ENCODE measurements around the gene ITGB1.

Gene ITGB1

GRCh38 chr10:32943395-32943794, 14.6 kb downstream of the ITGB1 start:
- no peaks in the 10 kb centered on the region for H4K20me1 ChIP-seq (ENCODE audit: insufficient read depth)

DNA sequence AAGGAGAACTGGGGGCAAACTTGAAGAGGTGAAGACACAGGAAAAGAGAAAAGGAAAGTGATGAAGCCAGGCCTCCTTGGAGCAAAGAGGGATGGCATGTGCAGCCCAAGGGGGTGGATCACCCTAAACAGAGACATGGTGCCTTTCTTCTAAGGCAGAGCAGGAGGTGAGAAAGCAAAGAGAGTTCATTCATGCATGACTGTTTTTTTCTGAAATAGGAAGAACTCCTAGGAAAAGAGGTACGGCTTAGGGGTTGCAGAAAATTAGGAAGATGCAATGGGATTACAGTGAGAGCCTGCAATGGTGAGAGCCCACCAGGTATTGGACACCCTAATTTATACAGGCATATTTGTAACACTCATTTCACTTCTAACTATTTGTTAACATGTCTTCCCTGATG, 15.9 kb downstream of the ITGB1 start:
- Histone ChIP-seq H3K4me3 (IDR thresholded peaks at IDR 0.05; ENCODE audit: insufficient read depth, low read depth, low read length) (no peak overlapping the region), H3K27me3 (ENCODE audit: insufficient read depth, low read depth) (no peaks in the 10 kb centered on the region), H3K79me2 (ENCODE audit: insufficient read depth, low read depth) (peaks cover 16% of the 10 kb centered on the region; the same call in 1 of the 2 replicates), H4K20me1 (ENCODE audit: insufficient read depth) (no peaks in the 10 kb centered on the region), H3K27ac (no peak overlapping the region), H3K9ac (no peak overlapping the region), H3K4me1 (ENCODE audit: low read depth, poor library complexity, severe bottlenecking) (no peaks in the 10 kb centered on the region), H2AFZ (ENCODE audit: low read depth) (no peak overlapping the region), H3K4me2 (no peak overlapping the region), H3K36me3 (ENCODE audit: insufficient read depth) (no peaks in the 10 kb centered on the region)
- TF ChIP-seq CTCF (conservative IDR thresholded peaks at IDR 0.05; ENCODE audit: low read depth, low read length): no peak

More at GRCh38 chr10:32943395-32943794, 14.6 kb downstream of the ITGB1 start:
- Histone ChIP-seq H3K4me2 (no peak overlapping the region), H3K27me3 (ENCODE audit: insufficient read depth, low read depth) (no peaks in the 10 kb centered on the region), H3K9ac (no peak overlapping the region), H3K4me3 (IDR thresholded peaks at IDR 0.05; ENCODE audit: insufficient read depth, low read depth, low read length) (no peak overlapping the region), H3K79me2 (ENCODE audit: insufficient read depth, low read depth) (peaks cover 14% of the 10 kb centered on the region; the same call in 1 of the 2 replicates), H2AFZ (ENCODE audit: low read depth) (no peak overlapping the region), H3K27ac (no peak overlapping the region), H3K36me3 (ENCODE audit: insufficient read depth) (no peaks in the 10 kb centered on the region), H3K4me1 (ENCODE audit: low read depth, poor library complexity, severe bottlenecking) (peaks cover 4% of the 10 kb centered on the region)
- no peak for TF ChIP-seq CTCF (conservative IDR thresholded peaks at IDR 0.05; ENCODE audit: low read depth, low read length)

DNA sequence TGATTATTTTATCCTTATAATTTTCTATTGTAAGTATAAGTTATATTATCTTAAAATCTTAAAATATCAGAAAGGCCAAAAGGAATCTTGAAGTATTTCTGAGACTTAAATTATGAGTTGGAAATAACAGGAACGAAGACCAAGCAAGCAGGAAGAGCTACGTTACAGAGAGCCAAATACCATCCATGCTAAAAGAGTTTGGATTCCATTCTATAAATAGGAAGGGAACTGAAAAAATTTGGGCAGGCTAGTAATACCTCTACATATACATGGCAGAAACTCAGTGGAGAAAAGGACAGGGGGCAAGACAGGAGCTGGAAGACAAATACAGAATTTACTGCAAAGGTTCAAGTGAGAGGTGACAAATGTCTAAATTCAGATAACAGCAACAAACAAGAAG, 16.7 kb downstream of the ITGB1 start:
- Histone ChIP-seq H3K9ac (no peak overlapping the region), H3K4me3 (IDR thresholded peaks at IDR 0.05; ENCODE audit: insufficient read depth, low read depth, low read length) (no peak overlapping the region), H3K79me2 (ENCODE audit: insufficient read depth, low read depth) (peaks cover 23% of the 10 kb centered on the region), H3K27me3 (ENCODE audit: insufficient read depth, low read depth) (no peaks in the 10 kb centered on the region), H3K27ac (no peak overlapping the region), H3K4me1 (ENCODE audit: low read depth, poor library complexity, severe bottlenecking) (no peaks in the 10 kb centered on the region), H3K36me3 (ENCODE audit: insufficient read depth) (no peaks in the 10 kb centered on the region), H4K20me1 (ENCODE audit: insufficient read depth) (no peaks in the 10 kb centered on the region), H2AFZ (ENCODE audit: low read depth) (no peak overlapping the region), H3K4me2 (no peak overlapping the region)
- no peak for TF ChIP-seq CTCF (conservative IDR thresholded peaks at IDR 0.05; ENCODE audit: low read depth, low read length)

DNA sequence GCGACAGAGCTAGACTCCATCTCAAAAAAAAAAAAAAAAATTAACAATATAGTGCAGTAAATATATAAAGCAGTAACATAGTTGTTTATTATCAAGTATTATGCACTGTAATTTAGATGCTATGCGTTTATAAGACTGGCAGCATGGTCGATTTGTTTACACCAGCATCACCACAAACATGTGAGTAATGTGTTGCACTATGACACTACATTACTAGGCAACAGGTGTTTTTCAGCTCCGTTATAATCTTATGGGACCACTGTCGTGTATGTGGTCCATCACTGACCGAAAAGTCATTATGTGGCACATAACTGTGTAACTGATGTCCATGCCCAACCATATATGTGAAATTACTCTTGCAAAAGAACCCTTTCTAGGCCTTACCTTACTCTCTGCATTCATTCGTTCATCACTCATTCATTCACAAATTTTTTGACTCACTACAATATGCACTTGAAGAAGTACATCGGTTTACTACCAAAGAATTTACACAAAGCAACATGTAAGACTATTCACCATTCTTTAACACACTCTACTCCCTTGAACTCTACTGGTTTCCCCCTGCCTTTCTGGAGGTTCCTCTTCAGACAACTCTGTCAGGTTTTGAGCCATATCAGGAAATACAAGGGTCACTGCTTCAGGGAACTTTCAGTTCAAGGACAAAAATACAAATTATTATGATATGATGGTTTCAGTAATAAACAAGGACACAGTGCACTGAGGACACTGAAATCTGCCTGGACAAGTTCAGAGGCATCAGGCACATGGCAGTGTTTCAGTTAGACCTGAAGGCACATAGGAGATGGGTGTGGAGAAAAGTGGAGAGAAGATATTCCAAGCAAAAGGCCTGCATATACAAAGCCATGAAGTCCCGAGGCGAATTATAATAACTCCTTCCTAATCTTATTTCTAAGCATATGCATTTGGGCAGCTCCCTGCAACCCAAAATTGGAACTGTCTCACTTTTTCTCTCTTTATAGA, 17.4 kb downstream of the ITGB1 start:
- Histone ChIP-seq H3K27ac (no peak overlapping the region), H3K79me2 (ENCODE audit: insufficient read depth, low read depth) (peaks cover 18% of the 10 kb centered on the region), H2AFZ (ENCODE audit: low read depth) (no peak overlapping the region), H3K4me1 (ENCODE audit: low read depth, poor library complexity, severe bottlenecking) (no peaks in the 10 kb centered on the region), H3K4me2 (no peak overlapping the region), H3K9ac (no peak overlapping the region), H3K4me3 (IDR thresholded peaks at IDR 0.05; ENCODE audit: insufficient read depth, low read depth, low read length) (no peak overlapping the region), H3K27me3 (ENCODE audit: insufficient read depth, low read depth) (no peaks in the 10 kb centered on the region), H4K20me1 (ENCODE audit: insufficient read depth) (no peaks in the 10 kb centered on the region), H3K36me3 (ENCODE audit: insufficient read depth) (no peaks in the 10 kb centered on the region)
- TF ChIP-seq CTCF (conservative IDR thresholded peaks at IDR 0.05; ENCODE audit: low read depth, low read length): no peak
